H9 (cell line): ENCODE measurements around the gene SH3BGR. TPM values are rescaled to one million over a fixed set of nuclear protein-coding genes. Genes with fewer than 3 reads are reported as not detected.

Source experiments
- DNase-seq: peaks from one replicate; pipeline ENCODE4 v3.0.0-alpha.2; 2017
- H2AFZ ChIP-seq: one replicate; pipeline ENCODE4 v1.6.1; 2013; ENCODE audit warnings: mild to moderate bottlenecking, low read length, control low read depth, moderate library complexity
- H2AK5ac ChIP-seq: 2 replicates; pipeline ENCODE4 v1.6.1; 2013; ENCODE audit warnings: low read length, control low read depth, mixed read lengths; ENCODE audit not compliant: insufficient read length
- H2BK120ac ChIP-seq: one replicate; pipeline ENCODE4 v1.6.1; 2013; ENCODE audit warnings: low read depth, mild to moderate bottlenecking, low read length, control low read depth, inconsistent platforms; ENCODE audit not compliant: poor library complexity, severe bottlenecking
- H2BK12ac ChIP-seq: 2 replicates; pipeline ENCODE4 v1.6.1; 2013; ENCODE audit warnings: low read length, control low read depth, mixed read lengths, low read depth; ENCODE audit not compliant: insufficient read length
- H2BK15ac ChIP-seq: 2 replicates; pipeline ENCODE4 v1.6.1; 2013; ENCODE audit warnings: low read depth, low read length, control low read depth
- H2BK20ac ChIP-seq: one replicate; pipeline ENCODE4 v1.6.1; 2013; ENCODE audit warnings: low read depth, mild to moderate bottlenecking, low read length, control low read depth, inconsistent platforms; ENCODE audit not compliant: poor library complexity, severe bottlenecking
- H2BK5ac ChIP-seq: 2 replicates; pipeline ENCODE4 v1.6.1; 2013; ENCODE audit warnings: low read length, control low read depth, mixed read lengths; ENCODE audit not compliant: insufficient read length
- H3K14ac ChIP-seq: 2 replicates; pipeline ENCODE4 v1.6.1; 2013; ENCODE audit warnings: low read length, control low read depth; ENCODE audit not compliant: insufficient read depth
- H3K18ac ChIP-seq: 2 replicates; pipeline ENCODE4 v1.6.1; 2013; ENCODE audit warnings: low read depth, mild to moderate bottlenecking, mixed read lengths, low read length, control low read depth; ENCODE audit not compliant: insufficient read length
- H3K23ac ChIP-seq: 2 replicates; pipeline ENCODE4 v1.6.1; 2013; ENCODE audit warnings: low read length, control low read depth, mixed read lengths, low read depth; ENCODE audit not compliant: insufficient read length
- H3K23me2 ChIP-seq: 2 replicates; pipeline ENCODE4 v1.6.1; 2013; ENCODE audit warnings: low read depth, mild to moderate bottlenecking, mixed read lengths, low read length, control low read depth; ENCODE audit not compliant: insufficient read length, poor library complexity, severe bottlenecking
- H3K27ac ChIP-seq: 2 replicates; pipeline ENCODE4 v1.5.1; 2013; ENCODE audit warnings: low read length, control low read depth, mixed read lengths, low read depth; ENCODE audit not compliant: insufficient read length
- H3K27me3 ChIP-seq: 2 replicates; pipeline ENCODE4 v1.6.1; 2013; ENCODE audit warnings: low read length, control low read depth, inconsistent platforms; ENCODE audit not compliant: insufficient read depth
- H3K4ac ChIP-seq: 2 replicates; pipeline ENCODE4 v1.6.1; 2013; ENCODE audit warnings: low read depth, mild to moderate bottlenecking, control low read depth, inconsistent platforms, low read length, moderate library complexity
- H3K4me1 ChIP-seq: 2 replicates; pipeline ENCODE4 v1.6.1; 2013; ENCODE audit warnings: low read length, control low read depth, inconsistent platforms; ENCODE audit not compliant: insufficient read depth
- H3K4me2 ChIP-seq: 2 replicates; pipeline ENCODE4 v1.6.1; 2013; ENCODE audit warnings: low read length, control low read depth, mixed read lengths; ENCODE audit not compliant: insufficient read length, insufficient read depth
- H3K56ac ChIP-seq: 2 replicates; pipeline ENCODE4 v1.6.1; 2013; ENCODE audit warnings: low read depth, mild to moderate bottlenecking, mixed read lengths, low read length, control low read depth; ENCODE audit not compliant: insufficient read length
- H3K79me1 ChIP-seq: 2 replicates; pipeline ENCODE4 v1.6.1; 2013; ENCODE audit warnings: low read depth, mild to moderate bottlenecking, moderate library complexity, low read length, control low read depth, inconsistent platforms; ENCODE audit not compliant: insufficient read depth, poor library complexity, severe bottlenecking
- H3K79me2 ChIP-seq: 2 replicates; pipeline ENCODE4 v1.6.1; 2013; ENCODE audit warnings: low read length, control low read depth, inconsistent platforms; ENCODE audit not compliant: insufficient read depth
- H3K9ac ChIP-seq: 2 replicates; pipeline ENCODE4 v1.6.1; 2013; ENCODE audit warnings: low read length, control low read depth, mixed read lengths; ENCODE audit not compliant: insufficient read length; ENCODE audit errors: extremely low read depth
- H3K9me3 ChIP-seq: one replicate; pipeline ENCODE4 v1.6.1; 2013; ENCODE audit warnings: low read depth, low read length, inconsistent platforms; ENCODE audit not compliant: control insufficient read depth
- H3T11ph ChIP-seq: one replicate; pipeline ENCODE4 v1.6.1; 2013; ENCODE audit warnings: mild to moderate bottlenecking, low read length, control low read depth, inconsistent platforms
- H4K20me1 ChIP-seq: one replicate; pipeline ENCODE4 v1.6.1; 2013; ENCODE audit not compliant: control insufficient read depth, insufficient read length, insufficient read depth
- H4K5ac ChIP-seq: 2 replicates; pipeline ENCODE4 v1.6.1; 2013; ENCODE audit warnings: low read depth, mild to moderate bottlenecking, mixed read lengths, low read length, control low read depth; ENCODE audit not compliant: insufficient read length
- H4K8ac ChIP-seq: replicated peaks from 2 replicates; pipeline ENCODE4 v1.6.1; 2013; ENCODE audit warnings: low read length, control low read depth, mixed read lengths, low read depth; ENCODE audit not compliant: insufficient read length
- H4K91ac ChIP-seq: 2 replicates; pipeline ENCODE4 v1.6.1; 2013; ENCODE audit warnings: low read depth, mild to moderate bottlenecking, moderate library complexity, mixed read lengths, low read length, control low read depth; ENCODE audit not compliant: insufficient read length
- H3K27ac Mint-ChIP-seq, 3 experiments: 2 replicates in 2 of 3; 3 replicates in 1 of 3; pipeline ENCODE4 v1.8.0; 2020 to 2021; ENCODE audit warnings: mixed read lengths in 3 of 3, mild to moderate bottlenecking in 1 of 3, moderate library complexity in 1 of 3
- H3K27me3 Mint-ChIP-seq: 2 replicates; pipeline ENCODE4 v1.8.0; 2021; ENCODE audit warnings: low read depth, mild to moderate bottlenecking, moderate library complexity, mixed read lengths
- H3K36me3 Mint-ChIP-seq, 3 experiments: 2 replicates in 2 of 3; 3 replicates in 1 of 3; pipeline ENCODE4 v1.8.0; 2020 to 2021; ENCODE audit warnings: low read depth in 3 of 3, mixed read lengths in 3 of 3; ENCODE audit not compliant: insufficient read depth in 1 of 3
- H3K4me1 Mint-ChIP-seq, 2 experiments: 2 replicates each; pipeline ENCODE4 v1.8.0; 2020; ENCODE audit warnings: mixed read lengths in 2 of 2
- H3K4me3 Mint-ChIP-seq, 2 experiments: 2 replicates in 1 of 2; 3 replicates in 1 of 2; pipeline ENCODE4 v1.8.0; 2020 to 2021; ENCODE audit warnings: mild to moderate bottlenecking in 2 of 2, mixed read lengths in 2 of 2, moderate library complexity in 1 of 2
- H3K9me3 Mint-ChIP-seq, 2 experiments: 2 replicates in 1 of 2; 3 replicates in 1 of 2; pipeline ENCODE4 v1.8.0; 2020; ENCODE audit warnings: mild to moderate bottlenecking in 2 of 2, mixed read lengths in 2 of 2, moderate library complexity in 1 of 2
- CTCF ChIP-seq: fragments of 200-600 bp; sonication (generic); conservative IDR thresholded peaks from 3 replicates; pipeline ENCODE4 v1.8.0; 2021; ENCODE audit warnings: antibody characterized with exemption, mild to moderate bottlenecking
- WGBS: extraction: QIAGEN DNeasy Blood & Tissue Kit; methylation state at CpG from one replicate; pipeline ENCODE4 v1.1.7; 2013; ENCODE audit warnings: missing lambda C conversion rate, low lambda C conversion rate, mixed read lengths; ENCODE audit not compliant: insufficient read length; ENCODE audit errors: extremely low coverage; 5-methylcytosine and 5-hydroxymethylcytosine counted together
- total RNA-seq: library from RNA; stranded (reverse); gene quantifications from 2 replicates; pipeline ENCODE4 v1.2.1, GENCODE V29; 2021

SH3BGR gene
- total RNA-seq, 1 experiment from 2014 or later: 2.9 TPM

DNA sequence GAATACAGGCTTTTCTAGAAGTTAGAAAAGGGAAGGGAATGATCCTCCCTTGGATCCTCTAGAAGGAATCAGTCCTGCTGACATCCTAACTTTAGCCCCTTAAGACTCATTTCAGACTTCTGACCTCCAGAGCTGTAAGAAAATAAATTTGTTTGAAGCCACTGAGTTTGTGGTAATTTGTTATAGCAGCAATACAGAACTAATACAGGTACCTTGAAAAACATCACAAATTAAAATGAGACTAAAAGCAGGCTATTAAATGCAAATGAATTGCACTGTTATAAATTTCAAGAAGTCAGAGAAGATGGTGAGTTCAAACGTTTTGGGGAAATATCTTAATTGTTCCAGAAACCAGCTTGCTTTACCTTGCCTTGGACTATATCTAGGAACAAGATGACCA lies 12.5 kb upstream of the SH3BGR start:
- H4K8ac ChIP-seq: no peak overlapping the region
- no peaks in the 10 kb centered on the region for H3K23me2 ChIP-seq
- H3K27me3 ChIP-seq: no peaks in the 10 kb centered on the region
- H3K36me3 Mint-ChIP-seq: no peaks in the 10 kb centered on the region
- H3K23ac ChIP-seq: no peak overlapping the region
- H3K4me1 Mint-ChIP-seq: peaks cover 0 to 9% of the 10 kb centered on the region in 2 experiments; a peak in 2 of 4 replicates
- no peak overlapping the region for H2AFZ ChIP-seq
- no peaks in the 10 kb centered on the region for H3K4me1 ChIP-seq
- no peaks in the 10 kb centered on the region for H3K79me1 ChIP-seq
- no peak overlapping the region for H3K27ac Mint-ChIP-seq
- peaks cover 19% of the 10 kb centered on the region for H3K27me3 Mint-ChIP-seq
- no peak for DNase-seq
- no peaks in the 10 kb centered on the region for H3K9me3 Mint-ChIP-seq
- H2AK5ac ChIP-seq: no peak overlapping the region
- no peaks in the 10 kb centered on the region for H3K9me3 ChIP-seq
- no peaks in the 10 kb centered on the region for H3K79me2 ChIP-seq
- H3K56ac ChIP-seq: no peak overlapping the region
- no peak overlapping the region for H2BK15ac ChIP-seq
- no peak overlapping the region for H3K4me3 Mint-ChIP-seq
- no peak overlapping the region for H3K9ac ChIP-seq
- H3K4me2 ChIP-seq: no peak overlapping the region
- no CpG with 5 or more reads among the region's 1 CpG for WGBS
- H3K4ac ChIP-seq: no peak overlapping the region
- no peak overlapping the region for H2BK12ac ChIP-seq
- H3T11ph ChIP-seq: no peak overlapping the region
- H4K91ac ChIP-seq: no peak overlapping the region
- no peak overlapping the region for H4K5ac ChIP-seq
- H2BK120ac ChIP-seq: no peak overlapping the region
- H4K20me1 ChIP-seq: no peaks in the 10 kb centered on the region
- H2BK5ac ChIP-seq: no peak overlapping the region
- no peak for TF ChIP-seq CTCF
- H3K27ac ChIP-seq: no peak overlapping the region
- H3K14ac ChIP-seq: no peak overlapping the region
- no peak overlapping the region for H2BK20ac ChIP-seq
- H3K18ac ChIP-seq: no peak overlapping the region
